ENCODE results near the gene NAIF1. TPM values are rescaled to one million over a fixed set of nuclear protein-coding genes. Genes with fewer than 3 reads are reported as not detected.
A peak's percentile ranks its signal among the peaks of the same experiment; 100 is the strongest.

The NAIF1 gene
- total RNA-seq, 1 donor = 10.8 TPM

DNA sequence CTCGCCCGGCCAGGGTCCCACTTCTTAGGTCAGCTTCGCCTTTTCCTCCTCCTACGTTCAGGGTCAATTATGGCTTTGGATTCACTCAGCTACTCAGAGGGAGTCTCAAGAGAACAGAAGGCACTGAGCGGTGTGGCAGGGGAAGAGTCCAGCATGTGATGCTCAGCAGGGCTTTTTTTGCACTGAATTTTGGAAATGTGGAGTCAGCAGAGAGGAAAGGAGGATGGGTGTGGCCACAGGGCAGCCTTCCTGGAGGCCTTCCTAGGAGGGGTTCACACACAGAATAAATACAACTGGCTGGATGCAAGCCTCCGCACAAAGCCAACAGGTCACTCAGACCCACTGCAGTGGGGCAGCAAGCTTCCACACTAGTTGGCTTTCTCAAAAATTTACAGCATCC is 4.8 kb downstream of the NAIF1 start:
- H3K4me3 ChIP-seq (ENCODE audit: low read depth, low read length) = no peak overlapping the region
- no peak for DNase-seq (ENCODE audit: low read depth)
- TF ChIP-seq, protein P1, sequence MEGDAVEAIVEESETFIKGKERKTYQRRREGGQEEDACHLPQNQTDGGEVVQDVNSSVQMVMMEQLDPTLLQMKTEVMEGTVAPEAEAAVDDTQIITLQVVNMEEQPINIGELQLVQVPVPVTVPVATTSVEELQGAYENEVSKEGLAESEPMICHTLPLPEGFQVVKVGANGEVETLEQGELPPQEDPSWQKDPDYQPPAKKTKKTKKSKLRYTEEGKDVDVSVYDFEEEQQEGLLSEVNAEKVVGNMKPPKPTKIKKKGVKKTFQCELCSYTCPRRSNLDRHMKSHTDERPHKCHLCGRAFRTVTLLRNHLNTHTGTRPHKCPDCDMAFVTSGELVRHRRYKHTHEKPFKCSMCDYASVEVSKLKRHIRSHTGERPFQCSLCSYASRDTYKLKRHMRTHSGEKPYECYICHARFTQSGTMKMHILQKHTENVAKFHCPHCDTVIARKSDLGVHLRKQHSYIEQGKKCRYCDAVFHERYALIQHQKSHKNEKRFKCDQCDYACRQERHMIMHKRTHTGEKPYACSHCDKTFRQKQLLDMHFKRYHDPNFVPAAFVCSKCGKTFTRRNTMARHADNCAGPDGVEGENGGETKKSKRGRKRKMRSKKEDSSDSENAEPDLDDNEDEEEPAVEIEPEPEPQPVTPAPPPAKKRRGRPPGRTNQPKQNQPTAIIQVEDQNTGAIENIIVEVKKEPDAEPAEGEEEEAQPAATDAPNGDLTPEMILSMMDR (IDR thresholded peaks at IDR 0.05; ENCODE audit: insufficient read depth, low read depth, low read length) = no peak

DNA sequence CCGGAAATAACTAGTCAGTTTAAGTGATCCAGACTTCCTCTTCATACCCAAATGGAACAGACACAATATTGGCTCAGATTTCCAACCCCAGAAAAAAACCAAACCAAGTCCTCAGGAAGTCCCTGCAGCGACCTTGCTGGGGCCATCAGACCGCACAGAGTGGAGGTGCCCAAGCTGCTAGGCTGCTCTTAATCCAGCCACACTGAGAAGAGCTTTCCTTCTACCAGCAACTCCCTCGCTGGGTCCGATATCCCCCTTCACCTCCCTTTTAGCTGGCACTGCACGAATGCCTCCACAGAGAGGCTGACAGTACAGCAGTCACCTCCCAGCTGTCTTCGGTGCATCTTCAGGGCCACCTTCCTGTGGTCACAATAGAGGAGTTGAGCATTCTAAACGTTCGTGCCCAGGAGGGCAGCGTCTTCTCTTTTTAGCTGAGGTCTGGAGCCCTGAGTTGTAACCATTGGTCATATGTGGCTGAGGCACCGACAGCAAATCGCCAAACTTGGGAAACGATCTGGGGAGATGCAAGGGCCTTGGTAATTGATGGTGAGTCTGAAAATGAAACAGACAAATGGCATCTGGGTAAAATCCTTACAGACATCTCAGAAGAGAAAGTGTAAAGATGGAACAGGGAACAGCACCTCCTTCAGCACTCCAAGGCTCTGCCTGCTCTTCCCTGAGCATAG is 5.7 kb downstream of the NAIF1 start:
- DNase-seq (ENCODE audit: low read depth) = no peak
- TF ChIP-seq, protein P1 (IDR thresholded peaks at IDR 0.05; ENCODE audit: insufficient read depth, low read depth, low read length) = no peak
- no peak overlapping the region for H3K4me3 ChIP-seq (ENCODE audit: low read depth, low read length)

DNA sequence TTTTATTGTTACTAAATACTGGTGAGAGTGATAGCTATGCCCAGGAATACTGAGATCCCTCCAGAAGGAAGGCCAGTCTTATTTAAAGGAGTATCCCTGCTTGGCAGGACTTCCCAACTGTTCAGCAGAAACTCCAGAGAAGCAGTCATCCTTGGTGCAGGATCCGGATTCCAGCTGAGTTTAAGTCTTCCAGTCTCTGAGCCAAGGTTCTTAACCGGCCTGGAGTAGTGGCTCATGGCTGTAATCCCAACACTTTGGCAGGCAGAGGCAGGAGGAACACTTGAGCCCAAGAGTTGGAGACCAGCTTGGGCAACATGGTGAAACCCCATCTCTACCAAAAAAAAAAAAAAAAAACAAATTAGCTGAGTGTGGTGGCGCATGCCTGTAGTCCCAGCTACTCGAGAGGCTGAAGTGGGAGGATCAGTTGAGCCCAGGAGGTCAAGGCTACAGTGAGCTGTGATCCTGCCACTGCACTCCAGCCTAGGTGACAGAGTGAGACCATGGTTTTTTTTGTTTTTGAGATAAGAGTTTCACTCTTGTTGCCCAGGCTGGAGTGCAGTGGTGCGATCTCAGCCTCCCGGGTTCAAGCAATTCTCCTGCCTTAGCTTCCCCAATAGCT is 7.6 kb downstream of the NAIF1 start:
- no peak for DNase-seq (ENCODE audit: low read depth)
- H3K4me3 ChIP-seq (ENCODE audit: low read depth, low read length) = no peak overlapping the region
- TF ChIP-seq, protein P1 (IDR thresholded peaks at IDR 0.05; ENCODE audit: insufficient read depth, low read depth, low read length) = no peak

DNA sequence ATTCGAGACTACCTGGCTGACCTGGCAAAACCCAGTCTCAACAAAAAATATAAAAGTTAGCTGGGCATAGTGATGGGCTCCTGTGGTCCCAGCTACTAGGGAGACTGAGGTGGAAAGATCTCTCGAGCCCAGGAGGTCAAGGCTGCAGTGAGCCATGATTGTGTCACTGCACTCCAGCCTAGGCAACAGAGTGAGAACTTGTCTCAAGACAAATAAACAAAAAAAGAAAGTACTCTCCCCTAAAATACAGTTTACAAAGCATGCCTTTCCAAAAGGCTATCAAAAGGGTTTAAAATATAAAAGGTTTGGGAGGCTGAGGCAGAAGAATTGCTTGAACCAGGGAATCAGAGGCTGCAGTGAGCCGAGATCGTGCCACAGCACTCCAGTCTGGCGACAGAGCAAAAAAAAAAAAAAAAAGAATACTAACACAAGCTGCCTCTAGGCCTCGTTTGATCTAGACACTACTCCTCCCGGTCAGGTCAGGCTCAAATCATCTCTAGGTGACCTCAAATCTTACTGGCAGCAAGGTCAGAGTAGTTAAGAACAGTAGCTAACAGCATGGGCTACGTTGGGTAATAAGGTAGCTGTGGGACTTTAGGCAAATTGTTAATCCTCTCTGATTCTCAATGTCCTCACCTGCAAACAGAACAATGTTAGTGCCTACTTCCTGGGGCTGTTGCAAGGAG is 9.3 kb downstream of the NAIF1 start:
- no peak for DNase-seq (ENCODE audit: low read depth)
- TF ChIP-seq, protein P1 (IDR thresholded peaks at IDR 0.05; ENCODE audit: insufficient read depth, low read depth, low read length) = no peak
- no peak overlapping the region for H3K4me3 ChIP-seq (ENCODE audit: low read depth, low read length)

DNA sequence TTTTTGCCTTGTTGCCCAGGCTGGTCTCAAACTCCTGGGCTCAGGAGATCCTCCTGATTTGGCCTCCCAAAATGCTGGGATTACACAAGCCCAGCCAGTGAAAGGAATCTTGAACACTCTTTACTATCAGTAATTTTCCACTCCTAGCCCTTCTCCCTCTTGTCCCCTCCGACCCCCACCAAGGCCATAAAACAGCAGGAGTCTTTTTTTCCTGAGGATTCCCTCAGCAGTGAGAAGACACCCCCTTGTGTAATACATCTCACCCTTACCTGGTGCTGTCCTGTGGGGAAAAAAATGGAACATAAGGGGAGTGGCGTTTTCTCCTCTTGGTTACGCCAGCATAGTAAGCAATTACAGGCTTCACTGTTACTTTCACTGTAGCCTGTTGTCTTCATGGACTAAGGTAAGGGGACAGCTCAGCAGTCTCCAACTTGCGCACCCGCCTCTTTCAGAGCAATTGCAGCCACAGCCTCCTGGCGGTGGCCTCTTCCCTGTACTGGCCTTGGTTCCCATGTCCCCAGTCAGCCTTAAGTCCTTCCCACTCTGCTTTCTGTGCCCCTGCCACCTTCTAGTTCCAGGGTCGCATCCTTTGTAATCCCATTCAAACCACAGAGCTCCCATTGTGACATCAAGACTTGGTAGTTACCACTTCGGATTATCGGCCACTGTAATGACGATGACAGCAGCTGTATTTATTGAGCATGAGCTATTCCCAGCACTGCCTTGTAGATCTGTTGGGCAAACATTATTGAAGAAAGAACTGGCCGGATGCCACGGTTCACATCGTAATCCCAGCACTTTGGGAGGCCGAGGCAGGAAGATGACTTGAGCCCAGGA is 10.0 kb downstream of the NAIF1 start:
- no peak overlapping the region for H3K4me3 ChIP-seq (ENCODE audit: low read depth, low read length)
- TF ChIP-seq, protein P1 (IDR thresholded peaks at IDR 0.05; ENCODE audit: insufficient read depth, low read depth, low read length) = no peak
- peak; percentile 78 for DNase-seq (ENCODE audit: low read depth)

DNA sequence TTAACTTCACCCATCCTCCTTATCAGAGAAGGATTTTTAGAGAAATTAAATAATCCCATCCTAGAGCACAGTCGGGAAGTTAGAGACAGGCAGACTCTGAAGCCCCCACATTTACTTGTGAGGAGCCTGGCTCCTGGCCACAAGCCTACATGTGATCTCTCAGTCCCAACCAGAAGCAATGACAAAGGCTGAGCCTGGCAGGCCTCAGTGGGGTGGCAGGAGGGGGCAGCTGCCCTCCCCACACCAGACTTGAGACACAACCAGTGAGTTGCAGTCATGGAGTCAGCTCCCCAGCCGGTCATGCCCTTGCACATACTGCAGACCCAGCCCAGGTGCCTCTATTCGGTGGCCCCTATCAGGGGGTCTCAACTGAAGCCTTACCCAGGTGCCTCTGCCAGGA is 11.0 kb downstream of the NAIF1 start:
- no peak for DNase-seq (ENCODE audit: low read depth)
- no peak overlapping the region for H3K4me3 ChIP-seq (ENCODE audit: low read depth, low read length)
- TF ChIP-seq, protein P1 (IDR thresholded peaks at IDR 0.05; ENCODE audit: insufficient read depth, low read depth, low read length) = no peak
